ENCODE results near the gene BEND6.

GRCh38 chr6:57038906-57039305, 84.0 kb downstream of the BEND6 start:
- TF ChIP-seq CTCF (IDR thresholded peaks at IDR 0.05; ENCODE audit: poor library complexity, severe bottlenecking) (no peak), TAF1 (IDR thresholded peaks at IDR 0.05; ENCODE audit: low read depth) (no peak), EZH2 (IDR thresholded peaks at IDR 0.05; ENCODE audit: borderline replicate concordance, insufficient read depth, low read length, poor library complexity, severe bottlenecking) (no peak), REST (IDR thresholded peaks at IDR 0.05; ENCODE audit: borderline replicate concordance) (no peak)

Data from neural cell (in vitro differentiated cells).